Stimulated activated effector memory CD8-positive, alpha-beta T cell treated with anti-CD3 and anti-CD28 coated beads, Interleukin-12 subunit alpha, Interleukin-12 subunit beta, amount 100 ng/mL, for 72 hours (primary cell): ENCODE data around the gene HYAL3.
"Not testable (repeated sequence)": the region's sequence is repeated elsewhere in the genome, so short reads cannot be mapped to it uniquely, and the experiment has no call there.

Experiments used
- ATAC-seq: fragments of 150-1000 bp; cut with Tn5 transposase; 2 replicates; pipeline ENCODE4 v1.10.0; 2021
- DNase-seq, 2 donors: peaks; one replicate each; pipeline ENCODE4 v3.0.0; 2021 to 2022; ENCODE audit warnings: low spot score in 2 of 2
- H3K27ac Mint-ChIP-seq: one replicate; pipeline ENCODE4 v1.8.0; 2022; ENCODE audit warnings: mild to moderate bottlenecking, mixed read lengths
- H3K36me3 Mint-ChIP-seq: one replicate; pipeline ENCODE4 v1.8.0; 2022; ENCODE audit warnings: mild to moderate bottlenecking, mixed read lengths
- H3K4me1 Mint-ChIP-seq: one replicate; pipeline ENCODE4 v1.8.0; 2022; ENCODE audit warnings: mixed read lengths
- H3K4me3 Mint-ChIP-seq: one replicate; pipeline ENCODE4 v1.8.0; 2022; ENCODE audit warnings: mild to moderate bottlenecking, mixed read lengths
- H3K9me3 Mint-ChIP-seq: one replicate; pipeline ENCODE4 v1.8.0; 2022; ENCODE audit warnings: mixed read lengths

HYAL3 gene

GRCh38 chr3:50266017-50266416, 33.2 kb downstream of the HYAL3 start:
- peaks cover 29% of the 10 kb centered on the region for H3K36me3 Mint-ChIP-seq
- DNase-seq: no peak

GRCh38 chr3:50265571-50265970, 33.6 kb downstream of the HYAL3 start:
- H3K9me3 Mint-ChIP-seq: no peaks in the 10 kb centered on the region
- peaks cover 34% of the 10 kb centered on the region for H3K36me3 Mint-ChIP-seq
- DNase-seq: no peak
- H3K4me1 Mint-ChIP-seq: no peaks in the 10 kb centered on the region
- H3K4me3 Mint-ChIP-seq: no peak overlapping the region
- ATAC-seq: no peak
- no peak overlapping the region for H3K27ac Mint-ChIP-seq

More at GRCh38 chr3:50266017-50266416, 33.2 kb downstream of the HYAL3 start:
- H3K4me3 Mint-ChIP-seq: no peak overlapping the region
- no peaks in the 10 kb centered on the region for H3K9me3 Mint-ChIP-seq
- no peak for ATAC-seq
- no peak overlapping the region for H3K27ac Mint-ChIP-seq
- H3K4me1 Mint-ChIP-seq: no peaks in the 10 kb centered on the region

GRCh38 chr3:50264964-50265485, 34.2 kb downstream of the HYAL3 start:
- no peaks in the 10 kb centered on the region for H3K4me1 Mint-ChIP-seq
- H3K9me3 Mint-ChIP-seq: no peaks in the 10 kb centered on the region
- H3K4me3 Mint-ChIP-seq: no peak overlapping the region
- no peak overlapping the region for H3K27ac Mint-ChIP-seq
- peaks cover 39% of the 10 kb centered on the region for H3K36me3 Mint-ChIP-seq
- ATAC-seq: no peak
- DNase-seq: no peak

- peaks cover 45% of the 10 kb centered on the region for H3K36me3 Mint-ChIP-seq
- peaks cover 6% of the 10 kb centered on the region for H3K4me1 Mint-ChIP-seq
- DNase-seq (no peak), ATAC-seq (no peak)
- peak overlapping the region; percentile 29 for H3K27ac Mint-ChIP-seq
- H3K9me3 Mint-ChIP-seq: no peaks in the 10 kb centered on the region
- H3K4me3 Mint-ChIP-seq: no peak overlapping the region
These were observed 34.7 kb downstream of the HYAL3 start for GRCh38 chr3:50264383-50264963.

GRCh38 chr3:50263478-50264382, 35.5 kb downstream of the HYAL3 start:
- Mint-ChIP-seq H3K4me3 (no peak overlapping the region), H3K4me1 (peaks cover 10% of the 10 kb centered on the region), H3K9me3 (no peaks in the 10 kb centered on the region), H3K27ac (peak overlapping the region; percentile 29), H3K36me3 (peaks cover 52% of the 10 kb centered on the region)
- DNase-seq (no peak), ATAC-seq (no peak)

- ATAC-seq (no peak), DNase-seq (no peak)
- H3K4me3 Mint-ChIP-seq: no peak overlapping the region
- H3K27ac Mint-ChIP-seq: no peak overlapping the region
- H3K4me1 Mint-ChIP-seq: peaks cover 12% of the 10 kb centered on the region
- H3K36me3 Mint-ChIP-seq: peaks cover 62% of the 10 kb centered on the region
- no peaks in the 10 kb centered on the region for H3K9me3 Mint-ChIP-seq
These were observed 36.4 kb downstream of the HYAL3 start for GRCh38 chr3:50262778-50263177.

GRCh38 chr3:50262200-50262599, 37.0 kb downstream of the HYAL3 start:
- H3K36me3 Mint-ChIP-seq: peaks cover 67% of the 10 kb centered on the region
- not testable (repeated sequence) for H3K4me3 Mint-ChIP-seq, ATAC-seq, DNase-seq, H3K27ac Mint-ChIP-seq, H3K9me3 Mint-ChIP-seq
- peaks cover 12% of the 10 kb centered on the region for H3K4me1 Mint-ChIP-seq

GRCh38 chr3:50261505-50261904, 37.7 kb downstream of the HYAL3 start:
- Mint-ChIP-seq H3K4me1 (peaks cover 12% of the 10 kb centered on the region), H3K36me3 (peaks cover 74% of the 10 kb centered on the region), H3K9me3 (no peaks in the 10 kb centered on the region), H3K27ac (no peak overlapping the region), H3K4me3 (peak overlapping the region; percentile 66)
- ATAC-seq (no peak), DNase-seq (no peak)

- Mint-ChIP-seq H3K27ac (peak overlapping the region; percentile 88), H3K4me3 (peak overlapping the region; percentile 66), H3K9me3 (no peaks in the 10 kb centered on the region), H3K36me3 (peaks cover 80% of the 10 kb centered on the region), H3K4me1 (peaks cover 12% of the 10 kb centered on the region)
- no peak for ATAC-seq
- no peak for DNase-seq
These were observed 38.2 kb downstream of the HYAL3 start for GRCh38 chr3:50260942-50261441.

GRCh38 chr3:50260027-50260941, 38.9 kb downstream of the HYAL3 start:
- H3K9me3 Mint-ChIP-seq: no peaks in the 10 kb centered on the region
- peak overlapping the region; percentile 66 for H3K4me3 Mint-ChIP-seq
- H3K36me3 Mint-ChIP-seq: peaks cover 87% of the 10 kb centered on the region
- H3K4me1 Mint-ChIP-seq: peaks cover 12% of the 10 kb centered on the region
- ATAC-seq (peak; percentile 94), DNase-seq (peak; percentile 94)
- H3K27ac Mint-ChIP-seq: peak overlapping the region; percentile 88

GRCh38 chr3:50259432-50260026, 39.7 kb downstream of the HYAL3 start:
- DNase-seq: no peak
- Mint-ChIP-seq H3K4me3 (peak overlapping the region; percentile 66), H3K4me1 (peaks cover 16% of the 10 kb centered on the region), H3K9me3 (no peaks in the 10 kb centered on the region), H3K27ac (peak overlapping the region; percentile 88), H3K36me3 (peaks cover 94% of the 10 kb centered on the region)
- ATAC-seq: peak; percentile 39

GRCh38 chr3:50258979-50259378, 40.2 kb downstream of the HYAL3 start:
- peaks cover 97% of the 10 kb centered on the region for H3K36me3 Mint-ChIP-seq
- DNase-seq (no peak), ATAC-seq (no peak)
- peak overlapping the region; percentile 66 for H3K4me3 Mint-ChIP-seq
- H3K4me1 Mint-ChIP-seq: peaks cover 21% of the 10 kb centered on the region
- no peaks in the 10 kb centered on the region for H3K9me3 Mint-ChIP-seq
- peak overlapping the region; percentile 88 for H3K27ac Mint-ChIP-seq

- Mint-ChIP-seq H3K27ac (peak overlapping the region; percentile 88), H3K36me3 (peaks cover 97% of the 10 kb centered on the region), H3K4me3 (no peak overlapping the region), H3K9me3 (no peaks in the 10 kb centered on the region), H3K4me1 (peaks cover 28% of the 10 kb centered on the region)
- no peak for ATAC-seq
- no peak for DNase-seq
These were observed 41.0 kb downstream of the HYAL3 start for GRCh38 chr3:50258029-50258680.
